Eye (tissue), 1 donor: Measurements from ENCODE around the gene PDCD1.
A peak's percentile ranks its signal among the peaks of the same experiment; 100 is the strongest.
"Not testable (repeated sequence)": the region's sequence is repeated elsewhere in the genome, so short reads cannot be mapped to it uniquely, and the experiment has no call there.

Experiments used
- DNase-seq: peaks from one replicate; pipeline ENCODE4 v3.0.0-alpha.2; 2015

PDCD1 gene

GRCh38 chr2:241858206-241859016 lies at the start of gene PDCD1:
Gene PDCD1, minus strand, starts transcription at chr2:241858894. Its CDS starts 56 bp downstream, at chr2:241858838.
- DNase-seq = no peak

GRCh38 chr2:241907831-241908230 lies 49.1 kb upstream of the PDCD1 start:
- not testable (repeated sequence) for DNase-seq

- DNase-seq = no peak
These were observed 48.3 kb upstream of the PDCD1 start for GRCh38 chr2:241906826-241907570.

- not testable (repeated sequence) for DNase-seq
These were observed 47.7 kb upstream of the PDCD1 start for GRCh38 chr2:241906378-241906770.

GRCh38 chr2:241905716-241906377 lies 47.2 kb upstream of the PDCD1 start:
- DNase-seq = no peak

- DNase-seq = no peak
These were observed 46.4 kb upstream of the PDCD1 start for GRCh38 chr2:241904791-241905710.

- DNase-seq = no peak
These were observed 45.5 kb upstream of the PDCD1 start for GRCh38 chr2:241904011-241904718.

GRCh38 chr2:241903121-241904010 lies 44.7 kb upstream of the PDCD1 start:
- DNase-seq = no peak

- no peak for DNase-seq
These were observed 43.8 kb upstream of the PDCD1 start for GRCh38 chr2:241902357-241902991.

- DNase-seq = peak; percentile 76
These were observed 43.0 kb upstream of the PDCD1 start for GRCh38 chr2:241901500-241902351.

GRCh38 chr2:241901018-241901380 lies 42.3 kb upstream of the PDCD1 start:
- no peak for DNase-seq

- no peak for DNase-seq
These were observed 41.7 kb upstream of the PDCD1 start for GRCh38 chr2:241900251-241901017.

GRCh38 chr2:241898463-241899270 lies 40.0 kb upstream of the PDCD1 start:
- DNase-seq = no peak

- DNase-seq = no peak
These were observed 38.7 kb upstream of the PDCD1 start for GRCh38 chr2:241897231-241897916.

- no peak for DNase-seq
These were observed 38.1 kb upstream of the PDCD1 start for GRCh38 chr2:241896746-241897201.

- DNase-seq = peak; percentile 58
These were observed 37.3 kb upstream of the PDCD1 start for GRCh38 chr2:241895712-241896641.
